OCI-LY1 (cell line): Measurements from ENCODE around the gene PC.

Source experiments
- H2AFZ ChIP-seq: fragments of 200-600 bp; sonication (generic), shearing (Covaris generic); 2 replicates; pipeline ENCODE4 v1.6.0; 2014; ENCODE audit warnings: antibody characterized with exemption, mild to moderate bottlenecking, low read length
- H3F3A ChIP-seq: fragments of 200-600 bp; sonication (generic), shearing (Covaris generic); 2 replicates; pipeline ENCODE4 v1.6.0; 2014; ENCODE audit warnings: mild to moderate bottlenecking, antibody characterized with exemption, low read length, moderate library complexity; ENCODE audit not compliant: insufficient read depth
- H3K27ac ChIP-seq: fragments of 200-600 bp; sonication (generic); 2 replicates; pipeline ENCODE4 v1.5.1; 2014; ENCODE audit warnings: low read length, mixed run types, mild to moderate bottlenecking, low read depth; ENCODE audit not compliant: poor library complexity, severe bottlenecking
- H3K27me3 ChIP-seq: fragments of 200-600 bp; sonication (generic); 2 replicates; pipeline ENCODE4 v1.6.0; 2014; ENCODE audit warnings: antibody characterized with exemption, mild to moderate bottlenecking, low read length, moderate library complexity; ENCODE audit not compliant: insufficient read depth
- H3K36me3 ChIP-seq: fragments of 200-600 bp; sonication (generic); 2 replicates; pipeline ENCODE4 v1.6.1; 2014; ENCODE audit warnings: mild to moderate bottlenecking, antibody characterized with exemption, low read length, moderate library complexity, mixed read lengths; ENCODE audit not compliant: insufficient read depth
- H3K4me1 ChIP-seq: fragments of 200-600 bp; sonication (generic); 2 replicates; pipeline ENCODE4 v1.5.1; 2014; ENCODE audit warnings: mild to moderate bottlenecking, low read length, moderate library complexity; ENCODE audit not compliant: insufficient read depth, severe bottlenecking
- H3K4me2 ChIP-seq: fragments of 200-600 bp; sonication (generic), shearing (Covaris generic); 2 replicates; pipeline ENCODE4 v1.6.1; 2014; ENCODE audit warnings: low read length
- H3K4me3 ChIP-seq: fragments of 200-600 bp; sonication (generic); 2 replicates; pipeline ENCODE4 v1.5.1; 2014; ENCODE audit warnings: low read length, low read depth, mild to moderate bottlenecking, mixed read lengths; ENCODE audit not compliant: poor library complexity, severe bottlenecking
- H3K79me2 ChIP-seq: fragments of 200-600 bp; shearing (Covaris generic); 2 replicates; pipeline ENCODE4 v1.6.1; 2016; ENCODE audit warnings: mixed run types, low read length, mixed read lengths; ENCODE audit not compliant: insufficient read depth
- H3K9ac ChIP-seq: fragments of 200-600 bp; sonication (generic), shearing (Covaris generic); 2 replicates; pipeline ENCODE4 v1.6.1; 2014; ENCODE audit warnings: mild to moderate bottlenecking, low read length, mixed read lengths
- H3K9me2 ChIP-seq: fragments of 200-600 bp; sonication (generic), shearing (Covaris generic); 2 replicates; pipeline ENCODE4 v1.6.1; 2014; ENCODE audit warnings: low read depth, mild to moderate bottlenecking, low read length, mixed read lengths
- H3K9me3 ChIP-seq: fragments of 200-600 bp; shearing (Covaris generic); 2 replicates; pipeline ENCODE4 v1.6.1; 2014; ENCODE audit warnings: low read length, mixed read lengths
- H4K20me1 ChIP-seq: fragments of 200-600 bp; sonication (generic), shearing (Covaris generic); 2 replicates; pipeline ENCODE4 v1.6.0; 2016; ENCODE audit warnings: mild to moderate bottlenecking, low read length; ENCODE audit not compliant: insufficient read depth
- CTCF ChIP-seq: fragments of 200-600 bp; sonication (generic), shearing (Covaris generic); IDR thresholded peaks from 2 replicates; pipeline ENCODE4 v1.5.1; 2017; ENCODE audit warnings: mild to moderate bottlenecking, antibody characterized with exemption, low read length, moderate library complexity, mixed read lengths
- EZH2 ChIP-seq: fragments of 200-600 bp; sonication (generic), shearing (Covaris generic); IDR thresholded peaks from 2 replicates; pipeline ENCODE4 v1.8.0; 2017; ENCODE audit warnings: borderline replicate concordance, mixed run types, mild to moderate bottlenecking, antibody characterized with exemption, low read length, moderate library complexity, mixed read lengths

Gene PC

GRCh38 chr11:66845876-66846212, 112.3 kb downstream of the PC start:
- Histone ChIP-seq H3K27me3 (no peaks in the 10 kb centered on the region), H3K9me2 (no peaks in the 10 kb centered on the region), H3K4me3 (no peak overlapping the region), H2AFZ (no peak overlapping the region), H3K4me1 (peaks cover 27% of the 10 kb centered on the region), H3K9me3 (no peaks in the 10 kb centered on the region), H3K4me2 (no peak overlapping the region), H3K36me3 (peaks cover 28% of the 10 kb centered on the region; the same call in 1 of the 2 replicates), H4K20me1 (no peaks in the 10 kb centered on the region), H3K9ac (no peak overlapping the region), H3K27ac (no peak overlapping the region), H3K79me2 (peaks cover 16% of the 10 kb centered on the region), H3F3A (no peaks in the 10 kb centered on the region)
- TF ChIP-seq EZH2 (no peak), CTCF (no peak)

GRCh38 chr11:66845143-66845875, 112.9 kb downstream of the PC start:
- Histone ChIP-seq H3K4me1 (peaks cover 32% of the 10 kb centered on the region), H3K27me3 (no peaks in the 10 kb centered on the region), H3K36me3 (peaks cover 33% of the 10 kb centered on the region; the same call in 1 of the 2 replicates), H3K9ac (no peak overlapping the region), H3K4me2 (no peak overlapping the region), H3K27ac (no peak overlapping the region), H3K79me2 (peaks cover 16% of the 10 kb centered on the region), H3K4me3 (no peak overlapping the region), H3K9me2 (no peaks in the 10 kb centered on the region), H3F3A (no peaks in the 10 kb centered on the region), H2AFZ (no peak overlapping the region), H4K20me1 (no peaks in the 10 kb centered on the region), H3K9me3 (no peaks in the 10 kb centered on the region)
- TF ChIP-seq EZH2: no peak
- TF ChIP-seq CTCF: no peak

DNA sequence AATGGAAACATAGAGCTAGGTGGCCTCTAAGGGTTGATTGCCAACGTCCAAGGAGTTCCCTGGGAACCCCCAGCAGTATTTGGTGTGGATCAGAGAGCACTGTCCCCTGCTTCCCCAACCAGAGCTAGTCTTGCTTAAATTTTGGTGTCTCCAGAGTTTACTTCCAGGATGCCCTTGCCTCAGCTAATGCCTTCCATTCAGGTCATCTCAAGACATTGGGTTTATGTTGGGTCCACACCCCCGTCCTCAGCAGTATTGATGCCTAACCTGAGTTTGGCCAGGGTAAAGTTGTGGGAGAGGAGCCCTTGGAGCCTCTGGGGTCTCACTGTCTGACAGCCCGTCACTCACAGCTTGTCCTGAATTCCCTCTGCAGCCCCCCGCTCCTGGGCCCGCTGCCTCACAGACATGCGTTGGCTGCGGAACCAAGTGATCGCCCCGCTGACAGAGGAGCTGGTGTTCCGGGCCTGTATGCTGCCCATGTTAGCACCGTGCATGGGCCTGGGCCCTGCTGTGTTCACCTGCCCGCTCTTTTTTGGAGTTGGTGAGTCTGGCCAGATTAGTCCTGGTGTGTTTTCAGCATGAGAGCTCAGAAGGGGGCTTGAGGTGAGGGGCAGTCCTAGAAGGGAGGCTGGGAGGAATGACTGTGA, 113.6 kb downstream of the PC start:
- Histone ChIP-seq H2AFZ (no peak overlapping the region), H3K27me3 (no peaks in the 10 kb centered on the region), H3K4me3 (peak overlapping the region; percentile 92), H3K9ac (peak overlapping the region; percentile 96; the same call in 1 of the 2 replicates), H3K79me2 (peaks cover 16% of the 10 kb centered on the region), H4K20me1 (no peaks in the 10 kb centered on the region), H3K9me3 (no peaks in the 10 kb centered on the region), H3K4me1 (peaks cover 39% of the 10 kb centered on the region), H3K4me2 (peak overlapping the region; percentile 99), H3K36me3 (peaks cover 40% of the 10 kb centered on the region; the same call in 1 of the 2 replicates), H3F3A (no peaks in the 10 kb centered on the region), H3K9me2 (no peaks in the 10 kb centered on the region), H3K27ac (no peak overlapping the region)
- no peak for TF ChIP-seq EZH2
- TF ChIP-seq CTCF: no peak
